ENCODE results near the gene NCAN. TPM values are rescaled to one million over a fixed set of nuclear protein-coding genes. Genes with fewer than 3 reads are reported as not detected.

The NCAN gene
- polyA plus RNA-seq, 3 donors, result 0.13 to 0.98 TPM; not detected in 1

DNA sequence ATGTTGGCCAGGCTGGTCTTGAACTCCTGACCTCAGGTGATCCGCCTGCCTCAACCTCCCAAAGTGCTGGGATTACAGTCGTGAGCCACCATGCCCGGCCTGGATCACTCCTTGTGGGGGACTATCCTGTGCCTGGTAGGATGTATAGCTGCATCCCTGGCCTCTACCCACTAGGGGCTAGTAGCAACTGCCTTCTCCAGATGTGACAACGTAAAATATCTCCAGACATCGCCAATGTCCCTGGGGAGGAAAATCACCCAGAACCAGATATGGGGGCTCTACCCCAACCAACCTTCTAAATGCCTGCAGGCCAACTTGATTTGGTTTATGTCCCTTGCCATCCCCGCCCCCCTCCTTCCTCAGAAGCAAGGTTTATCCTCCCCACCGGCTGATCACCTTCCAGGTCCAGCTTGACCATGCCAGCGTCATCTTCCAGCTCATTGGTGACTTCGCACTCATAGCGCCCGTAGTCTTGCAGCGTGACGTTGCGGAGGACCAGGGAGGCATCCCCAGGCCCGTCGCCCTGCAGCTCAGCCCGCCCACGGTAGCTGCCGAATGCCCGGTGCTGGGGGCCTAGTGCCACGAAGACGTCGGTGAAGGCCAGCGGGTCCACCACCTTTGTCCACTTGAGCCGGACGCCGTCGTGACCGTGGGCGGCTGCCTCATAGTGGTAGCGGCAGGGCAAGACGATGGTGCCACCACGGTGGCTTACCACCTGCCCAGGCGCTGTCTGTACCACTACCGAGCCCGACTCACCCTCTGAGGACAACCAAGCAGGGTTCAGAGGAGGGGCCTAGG is 48.9 kb downstream of the NCAN start:
- DNase-seq, result no peak

DNA sequence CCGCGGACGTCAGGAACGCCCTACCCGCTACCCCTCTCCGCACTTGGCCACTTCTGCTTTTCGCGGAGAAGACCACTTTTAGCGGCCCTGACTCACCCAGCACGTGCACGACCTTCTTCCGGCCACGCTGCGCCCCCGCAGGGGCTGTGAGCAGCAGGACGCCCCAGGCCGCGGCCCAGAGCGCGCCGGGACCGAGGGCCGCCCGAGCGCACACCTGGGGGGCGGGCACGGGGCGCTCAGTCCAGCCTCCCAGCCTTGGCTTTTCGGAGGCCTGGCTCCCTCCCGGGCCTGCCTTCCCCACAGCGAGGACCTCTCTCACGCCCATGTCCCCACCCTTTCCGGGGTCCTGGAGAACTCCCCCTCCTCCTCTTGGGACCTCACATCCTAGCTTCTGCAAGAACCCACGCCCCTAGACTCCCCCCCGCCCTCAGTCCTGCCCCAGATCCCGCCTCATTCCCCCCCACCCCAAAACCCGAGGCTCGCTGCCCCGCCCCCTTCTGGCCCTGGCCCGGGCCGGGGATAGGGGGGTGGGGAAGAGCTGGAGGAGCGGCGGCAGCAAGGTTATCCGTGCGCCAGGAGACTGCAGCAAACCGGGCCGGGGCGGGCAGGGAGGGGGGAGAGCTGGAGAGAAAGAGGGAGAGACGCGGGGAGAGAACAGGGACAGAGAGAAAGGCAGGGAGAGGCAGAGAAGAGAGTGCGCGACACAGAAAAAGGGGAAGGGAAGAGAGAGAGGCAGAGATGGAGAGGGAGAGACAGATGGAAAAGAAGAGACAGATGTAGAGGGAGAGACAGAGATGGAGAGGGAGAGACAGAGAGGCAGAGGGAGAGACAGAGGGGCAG is 49.8 kb downstream of the NCAN start:
- DNase-seq, result peak; percentile 19

DNA sequence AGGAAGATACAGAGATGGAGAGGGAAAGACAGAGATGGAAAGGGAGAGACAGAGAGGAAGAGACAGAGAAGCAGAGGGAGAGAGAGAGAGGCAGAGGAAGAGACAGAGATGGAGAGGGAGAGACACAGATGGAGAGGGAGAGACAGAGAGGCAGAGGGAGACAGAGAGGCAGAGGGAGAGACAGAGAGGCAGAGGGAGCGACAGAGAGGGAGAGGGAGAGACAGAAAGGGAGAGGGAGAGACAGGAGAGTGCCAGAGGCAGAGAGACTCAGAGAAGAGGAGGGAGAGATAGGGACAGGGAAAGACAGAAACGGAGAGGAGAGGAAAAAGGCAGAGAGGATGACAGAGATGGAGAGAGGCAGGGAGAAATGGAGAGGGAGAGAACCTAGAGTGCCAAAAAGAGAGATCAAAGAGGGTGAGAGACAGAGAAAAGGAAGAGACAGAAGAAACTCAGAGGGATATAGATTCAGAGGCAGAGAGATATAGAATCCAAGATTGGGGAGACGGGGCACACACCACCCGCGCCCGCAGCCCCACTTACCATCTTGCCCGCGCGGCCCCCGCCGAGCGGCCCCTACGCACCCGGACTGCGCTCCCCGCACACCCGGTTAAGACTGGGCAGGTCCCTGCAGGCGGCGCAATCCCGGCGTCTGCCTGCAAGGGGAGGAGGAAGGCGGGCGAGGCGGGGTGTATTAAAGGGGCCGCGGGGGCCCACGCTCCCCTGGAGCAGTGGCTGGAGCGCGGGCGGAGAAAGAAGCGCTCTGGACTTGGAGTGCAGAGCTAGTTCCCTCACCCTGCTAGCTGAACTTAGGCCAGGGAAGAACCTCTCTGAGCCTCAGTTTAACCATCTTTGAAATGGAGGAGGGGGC is 50.7 kb downstream of the NCAN start:
- DNase-seq, result no peak

DNA sequence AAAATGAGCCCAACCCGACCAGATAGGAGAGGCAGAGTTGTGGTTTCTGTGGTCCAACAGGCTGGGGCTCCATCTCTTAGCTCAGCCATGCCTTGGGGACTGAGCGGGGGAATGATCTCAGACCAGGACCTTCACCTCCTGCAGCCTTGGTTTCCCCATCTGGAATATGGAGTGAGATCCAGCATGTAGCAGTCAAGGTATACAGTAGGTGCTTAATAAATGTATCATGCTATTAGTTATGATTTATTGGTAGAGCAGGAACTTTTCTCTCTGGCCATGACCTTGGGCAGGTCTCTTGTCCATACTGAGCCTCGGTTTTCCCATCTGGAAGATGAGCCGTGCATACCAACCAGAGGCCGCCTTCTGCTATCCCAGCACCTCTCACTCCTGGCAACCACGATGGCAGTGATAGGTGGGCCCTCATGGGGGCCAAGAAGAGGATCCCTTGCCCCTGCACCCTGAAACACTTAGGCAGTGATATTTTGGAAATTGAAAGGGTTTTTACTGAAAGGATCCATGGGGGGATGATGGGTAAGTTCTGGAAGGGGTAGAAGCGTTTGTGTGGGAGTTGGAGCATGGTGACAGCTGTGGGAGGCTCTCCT is 52.2 kb downstream of the NCAN start:
- no peak for DNase-seq

DNA sequence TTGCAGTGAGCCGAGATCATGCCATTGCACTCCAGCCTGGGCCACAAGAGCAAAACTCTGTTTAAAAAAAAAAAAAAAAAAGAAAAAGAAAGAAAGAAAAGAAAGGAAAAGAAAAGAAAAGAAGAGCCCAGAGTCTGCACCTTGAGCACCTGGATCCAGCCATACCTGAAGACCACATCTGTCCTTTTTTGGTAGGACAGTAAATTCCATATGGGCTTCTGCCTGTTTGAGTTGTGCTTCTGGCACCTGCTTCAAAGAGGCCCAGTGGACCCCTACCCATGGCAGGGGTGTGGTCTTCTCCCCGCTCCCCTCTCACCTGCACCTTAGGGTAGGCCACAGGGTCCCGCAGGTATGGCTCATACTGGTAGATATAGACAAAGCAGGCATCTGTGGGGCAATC is 55.5 kb downstream of the NCAN start:
- no peak for DNase-seq

DNA sequence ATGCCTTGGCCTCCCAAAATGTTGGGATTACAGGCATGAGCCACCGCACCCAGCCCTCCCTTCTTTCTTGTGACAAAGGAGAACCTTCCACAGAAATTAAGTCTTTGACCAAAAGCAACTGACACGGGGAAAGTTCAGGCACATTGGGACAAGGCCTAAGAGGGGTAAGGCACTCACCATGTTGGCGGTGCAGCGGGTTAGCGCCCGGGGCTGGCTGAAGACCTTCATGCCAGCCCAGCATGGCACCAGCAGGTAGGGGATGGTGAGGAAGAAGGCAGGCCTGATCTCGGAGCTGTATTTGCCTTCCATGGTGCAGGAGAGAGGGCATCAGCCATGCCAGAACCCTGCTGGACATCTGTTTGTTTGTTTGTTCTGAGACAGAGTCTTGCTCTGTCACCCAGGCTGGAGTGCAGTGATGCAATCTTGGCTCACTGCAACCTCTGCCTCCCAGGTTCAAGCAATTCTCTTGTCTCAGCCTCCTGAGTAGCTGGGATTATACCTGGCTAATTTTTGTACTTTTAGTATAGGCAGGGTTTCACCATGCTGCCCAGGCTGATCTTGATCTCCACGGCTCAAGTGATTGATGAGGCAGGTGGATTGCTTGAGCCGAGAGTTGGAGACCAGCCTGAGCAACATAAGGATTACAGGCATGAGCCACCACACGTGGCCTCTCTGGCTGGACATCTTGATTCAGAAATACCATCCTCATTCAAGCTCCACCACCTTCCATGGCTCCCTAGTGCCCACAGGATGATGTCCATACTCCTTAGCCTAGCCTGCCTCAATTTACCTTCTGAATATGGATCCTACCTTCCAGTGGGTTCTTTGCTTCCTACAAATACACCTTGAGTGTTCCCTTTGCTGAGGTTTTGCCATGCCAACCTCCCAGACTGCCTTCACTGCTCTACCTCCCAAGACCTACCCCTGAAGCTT is 57.0 kb downstream of the NCAN start:
- no peak for DNase-seq

DNA sequence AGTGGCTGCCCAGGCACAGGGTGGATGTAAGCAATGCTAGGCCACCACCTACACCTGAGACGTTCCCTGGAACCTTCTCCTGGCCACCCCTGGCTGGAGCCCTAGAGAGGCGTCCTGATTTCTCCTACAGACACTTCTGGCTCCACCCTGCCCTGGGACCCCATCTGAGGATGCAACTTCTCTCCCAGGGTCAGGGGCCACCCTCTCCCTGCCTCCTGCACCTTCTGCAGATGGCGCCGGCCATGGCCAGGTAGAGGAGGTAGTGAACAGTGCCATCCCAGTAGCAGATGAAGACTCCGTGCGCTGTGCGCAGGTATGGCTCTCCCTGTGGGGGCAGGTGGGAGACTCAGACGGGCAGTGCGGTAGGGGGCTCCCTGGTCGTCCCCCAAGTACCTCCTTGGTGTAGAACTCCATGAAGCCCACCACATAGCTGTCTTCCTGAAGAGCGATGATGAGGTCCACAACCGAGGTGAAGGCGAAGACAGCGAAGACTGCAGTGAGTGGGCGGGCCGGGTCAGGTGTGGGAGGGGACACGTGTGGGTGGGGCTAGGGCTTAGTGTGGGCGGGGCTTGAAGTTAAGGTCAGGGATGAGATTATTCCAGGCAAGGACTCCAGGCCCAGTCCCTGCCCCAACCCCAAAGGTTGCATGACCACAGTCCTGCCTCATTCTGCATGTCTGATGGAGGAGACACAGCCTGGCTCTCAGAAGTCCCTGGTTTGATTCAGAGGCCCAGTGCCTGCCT is 58.4 kb downstream of the NCAN start:
- no peak for DNase-seq

DNA sequence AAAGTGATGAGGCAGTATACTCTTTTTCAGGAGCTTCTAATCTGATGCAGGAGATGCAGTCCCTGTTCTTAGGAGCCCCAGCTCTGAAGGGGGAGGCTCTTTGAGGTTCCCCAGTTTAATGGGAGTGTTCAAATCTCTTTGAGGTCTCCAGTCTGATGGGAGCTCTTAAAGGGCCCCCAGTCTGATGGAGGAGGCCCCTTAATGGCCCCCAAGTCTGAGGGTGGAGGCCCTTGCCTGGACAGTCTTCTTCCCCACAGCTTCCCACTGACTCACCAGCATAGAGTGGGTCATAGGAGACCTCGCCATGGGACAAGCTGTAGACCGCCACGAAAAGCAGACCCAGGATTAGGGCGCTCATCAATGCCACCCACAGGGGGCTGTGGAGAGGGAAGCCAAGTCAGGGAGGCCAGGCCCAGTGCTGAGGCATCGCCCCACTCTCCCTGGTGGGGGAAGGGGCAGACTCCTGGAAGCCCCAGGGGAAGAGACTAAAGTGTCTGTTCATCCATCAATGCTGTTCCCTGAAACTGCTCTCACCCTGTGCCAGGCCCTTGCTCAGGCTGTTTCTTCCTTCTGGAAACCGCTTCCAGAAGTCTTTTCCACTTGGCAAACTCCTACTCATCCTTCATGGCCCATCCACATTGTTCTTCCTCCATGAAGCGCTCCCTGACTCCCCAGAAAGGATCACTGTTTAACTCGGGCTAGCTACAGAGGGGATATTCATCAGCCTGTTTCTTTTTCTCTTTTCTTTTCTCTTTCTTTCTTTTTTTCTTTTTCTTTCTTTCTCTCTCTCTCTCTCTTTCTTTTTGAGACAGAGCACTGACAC is 59.2 kb downstream of the NCAN start:
- DNase-seq, result no peak

DNA sequence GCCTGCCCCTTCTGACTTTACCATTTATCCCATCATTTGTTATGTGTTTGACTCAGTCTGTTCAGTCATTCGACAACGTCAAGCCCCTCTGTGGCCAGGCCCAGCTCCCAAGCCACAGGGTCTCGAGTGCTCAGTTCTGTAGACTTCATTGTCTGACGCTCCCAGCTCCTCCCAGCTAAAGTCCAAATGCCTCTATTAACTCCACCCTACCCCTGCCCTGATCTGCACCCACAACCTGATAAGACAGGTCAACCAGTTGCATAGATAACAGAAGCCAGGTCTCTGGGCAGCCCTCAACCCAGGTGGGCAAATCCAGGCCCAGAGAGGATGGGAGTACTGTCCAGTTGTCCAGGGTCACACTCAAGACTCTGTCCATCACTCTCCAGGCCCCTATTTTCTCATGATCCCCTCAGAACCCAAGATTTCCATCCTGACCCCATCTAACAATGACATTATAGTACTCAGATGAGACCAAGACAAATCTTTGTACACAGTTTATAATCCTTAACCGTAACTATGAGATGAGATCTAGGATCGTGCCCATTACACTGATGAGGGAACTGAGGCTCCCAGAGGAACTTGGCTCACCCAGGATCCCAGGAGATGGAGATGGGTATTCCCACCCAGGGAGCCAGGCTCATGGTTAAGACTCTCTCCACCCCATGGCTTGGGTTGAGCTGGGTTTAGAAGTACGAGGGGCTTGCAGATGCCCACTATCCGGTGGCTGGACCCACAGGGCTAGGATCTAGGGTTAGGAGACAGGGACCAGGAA is 60.3 kb downstream of the NCAN start:
- no peak for DNase-seq

DNA sequence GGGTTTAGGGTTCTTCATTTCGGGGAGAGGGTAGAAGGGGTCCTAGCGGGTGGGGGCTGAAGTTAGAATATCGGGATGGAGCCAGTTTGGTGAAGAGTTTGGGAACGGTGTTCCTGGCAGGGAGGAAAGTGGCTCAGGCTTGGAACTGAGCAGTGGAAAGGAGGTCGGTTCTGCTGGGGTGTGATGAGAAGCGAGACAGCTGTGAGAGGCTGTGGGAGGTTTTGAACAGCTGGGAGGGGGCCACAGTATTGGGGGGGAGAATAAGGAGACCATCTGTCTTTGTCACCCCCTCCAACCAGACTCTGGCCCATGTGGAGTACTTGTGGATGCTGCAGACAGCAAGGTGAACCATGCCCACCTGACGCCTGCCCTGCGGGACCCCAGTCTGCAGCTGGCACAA is 62.4 kb downstream of the NCAN start:
- no peak for DNase-seq

DNA sequence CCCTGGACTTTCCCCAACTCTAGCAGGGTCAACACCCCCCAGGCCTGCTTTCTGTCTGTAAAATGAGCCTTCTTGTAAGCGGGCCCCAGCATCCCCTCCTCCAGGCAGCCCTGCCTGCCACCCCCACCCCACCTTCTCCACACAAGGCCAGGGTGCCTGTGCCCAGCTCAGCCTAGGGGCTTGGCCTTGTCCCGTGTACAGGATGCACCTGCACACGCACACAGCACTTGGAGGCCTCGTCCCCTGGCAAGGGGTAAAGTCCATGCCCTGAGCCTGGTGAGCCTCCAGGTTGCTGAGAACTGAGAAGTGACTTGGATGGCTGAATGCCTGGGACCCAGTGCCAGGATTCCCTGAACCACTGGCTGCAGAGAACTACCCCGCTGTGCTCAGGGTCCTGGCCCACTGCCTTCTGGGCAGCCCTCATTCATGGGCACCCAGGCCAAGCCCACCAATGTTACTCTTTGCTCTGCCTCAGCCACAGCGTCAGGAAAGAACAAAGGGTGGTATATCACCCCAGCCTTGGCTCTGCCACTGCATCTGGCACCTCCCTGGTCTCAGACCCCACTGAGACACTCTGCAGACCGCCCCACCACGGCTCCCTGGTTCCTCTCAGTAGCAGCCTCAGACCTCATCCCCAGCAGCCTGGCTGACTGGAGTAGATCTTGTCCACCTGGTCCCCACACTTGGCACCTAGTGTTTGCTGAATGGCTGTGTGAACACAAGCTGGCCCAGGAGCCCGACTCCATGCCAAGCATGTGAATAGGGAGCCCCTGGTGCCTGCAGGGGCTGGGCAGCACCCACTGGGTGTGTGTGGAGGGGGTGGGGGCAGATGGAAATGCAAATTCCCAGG is 63.2 kb downstream of the NCAN start:
- DNase-seq, result no peak

DNA sequence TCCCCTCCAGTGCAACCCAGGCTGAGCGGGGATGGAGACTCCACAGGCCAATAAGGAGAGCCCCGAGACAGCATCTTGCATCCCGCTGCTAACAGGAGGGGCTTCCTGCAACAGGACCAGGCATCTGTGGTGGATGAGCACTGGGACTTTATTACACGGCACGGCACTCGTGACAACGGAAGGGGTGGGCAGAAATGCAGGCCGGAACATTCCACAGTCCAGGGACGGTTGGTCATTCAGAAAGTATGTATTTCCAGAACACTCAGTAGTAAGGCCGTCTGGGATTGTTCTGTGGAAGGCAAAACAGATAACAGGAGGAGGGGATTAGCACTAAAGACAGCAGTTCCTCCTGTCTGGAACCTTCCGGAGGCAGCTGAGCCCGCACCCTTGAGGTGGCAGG is 64.6 kb downstream of the NCAN start:
- no peak for DNase-seq

DNA sequence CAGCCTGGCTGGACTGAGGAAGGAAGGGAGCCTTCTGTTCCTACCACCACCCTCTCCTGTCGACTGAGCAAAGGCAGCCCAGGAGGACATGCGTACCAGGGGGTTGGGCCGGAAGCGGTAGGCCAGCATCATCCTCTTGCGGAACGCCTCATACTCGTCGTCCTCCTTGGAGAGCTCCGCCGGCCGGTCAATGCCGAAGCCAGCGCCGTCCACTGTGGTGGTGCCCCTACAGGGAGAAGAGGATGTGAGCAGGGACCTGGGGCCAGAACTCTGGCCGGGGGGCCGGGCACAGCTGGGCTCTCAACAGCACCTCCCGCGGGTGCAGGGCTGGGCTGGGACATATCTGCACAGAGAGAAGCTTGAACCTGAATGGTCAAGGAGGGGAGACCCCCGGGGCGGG is 65.1 kb downstream of the NCAN start:
- no peak for DNase-seq

DNA sequence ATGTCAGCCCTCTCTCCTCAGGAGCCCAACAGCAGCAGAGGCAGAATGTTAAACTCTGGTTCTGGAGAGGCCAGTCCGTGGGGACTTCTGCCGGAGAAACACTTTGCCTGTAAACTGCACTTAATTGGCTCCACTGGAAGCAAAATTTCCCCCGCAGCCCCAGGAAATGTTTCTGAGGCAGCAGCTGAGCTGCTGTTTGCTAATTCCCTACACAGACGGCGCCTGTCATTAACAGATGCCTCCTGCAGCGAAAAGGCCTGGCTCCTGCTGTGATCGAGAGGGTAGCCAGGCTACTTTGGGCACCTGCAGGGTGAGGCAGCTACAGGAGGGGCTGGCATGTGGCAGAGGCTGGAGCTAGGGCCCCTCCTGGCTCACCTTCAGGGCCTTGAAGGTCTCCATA is 66.6 kb downstream of the NCAN start:
- DNase-seq, result no peak

DNA sequence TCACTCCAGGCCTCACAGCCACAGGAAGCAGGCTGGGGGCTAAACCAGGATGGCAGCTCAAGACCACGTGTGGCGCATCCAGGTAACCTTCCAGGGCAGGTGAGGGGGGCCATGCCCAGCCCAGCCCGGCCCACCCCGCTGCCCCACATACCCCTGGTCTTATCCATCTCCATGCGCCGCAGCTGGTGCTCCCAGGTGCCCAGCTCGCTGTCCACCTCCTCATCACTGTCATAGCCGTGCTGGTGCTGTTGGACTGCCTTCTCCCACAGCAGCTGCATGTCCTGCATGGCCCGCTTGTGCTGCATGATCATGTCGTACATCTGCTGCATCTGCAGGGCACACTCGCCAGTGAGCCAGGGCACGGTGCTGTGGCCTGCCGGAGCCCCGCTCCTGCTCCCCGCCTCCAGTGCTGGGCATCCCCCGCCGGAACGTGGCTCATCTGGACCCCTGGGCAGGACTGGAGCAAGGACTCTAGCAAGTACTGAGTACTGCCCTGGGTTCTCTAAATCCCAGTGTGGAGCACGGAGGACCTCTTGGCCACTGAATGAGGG is 67.4 kb downstream of the NCAN start:
- no peak for DNase-seq

DNA sequence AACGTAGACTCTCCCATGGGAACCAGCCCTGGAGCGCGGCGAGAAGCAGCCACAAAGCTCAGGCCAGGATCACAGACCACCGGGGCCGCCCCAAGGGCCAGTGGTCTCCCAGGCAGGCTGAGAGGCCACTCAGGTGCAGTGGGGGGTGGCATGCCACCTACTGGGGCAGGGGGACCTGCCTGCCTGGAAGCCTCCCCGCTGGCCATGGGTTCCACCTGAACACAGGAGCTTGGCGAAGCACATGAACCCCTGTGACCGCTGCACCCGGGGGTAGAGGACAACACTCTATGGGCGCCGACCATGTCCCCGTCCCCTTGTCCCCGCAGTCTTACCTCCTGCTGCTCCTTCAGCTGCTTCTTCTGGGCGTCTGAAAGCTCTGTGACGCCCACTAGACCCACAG is 68.1 kb downstream of the NCAN start:
- no peak for DNase-seq

DNA sequence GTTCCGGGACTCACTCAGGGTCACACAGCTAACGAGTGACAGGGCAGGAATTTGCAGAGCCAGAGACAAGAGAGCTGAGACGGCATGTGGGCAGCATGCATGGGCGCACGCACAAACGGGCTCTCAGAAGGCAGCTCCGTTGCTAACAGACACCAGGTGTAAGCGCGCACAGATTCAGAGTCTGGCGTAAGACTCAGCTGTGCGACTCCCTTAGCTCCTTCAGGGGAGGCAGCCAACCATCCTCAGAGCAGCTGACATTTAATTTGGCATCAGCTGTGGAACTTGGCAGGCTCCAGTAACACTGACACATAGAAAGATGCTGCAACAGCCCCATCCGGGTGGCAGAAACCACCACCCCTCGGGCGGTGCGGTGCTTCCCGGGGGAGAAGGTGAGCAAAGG is 68.8 kb downstream of the NCAN start:
- no peak for DNase-seq
